Astrocyte (in vitro differentiated cells and primary cell): ENCODE data around the gene DYRK1A. TPM values are rescaled to one million over a fixed set of nuclear protein-coding genes. Genes with fewer than 3 reads are reported as not detected.

Experiments used
- DNase-seq: peaks from one replicate; pipeline ENCODE4 v3.0.0-alpha.2; 2010; ENCODE audit warnings: low read depth
- FAIRE-seq: peaks from 2 replicates; lab custom pipeline; 2011; peaks lifted over from hg19 to GRCh38; lab: Jason Lieb, UNC
- H2AFZ ChIP-seq: 2 replicates; pipeline ENCODE4 v1.6.0; 2012; ENCODE audit warnings: low read depth, low read length, inconsistent platforms
- H3K27ac ChIP-seq: 2 replicates; pipeline ENCODE4 v1.5.1; 2011; ENCODE audit warnings: low read depth, low read length, inconsistent platforms
- H3K27me3 ChIP-seq: 2 replicates; pipeline ENCODE4 v1.6.0; 2011; ENCODE audit warnings: low read length, inconsistent platforms; ENCODE audit not compliant: insufficient read depth
- H3K36me3 ChIP-seq: 2 replicates; pipeline ENCODE4 v1.5.1; 2011; ENCODE audit warnings: low read length, inconsistent platforms; ENCODE audit not compliant: insufficient read depth
- H3K4me1 ChIP-seq: 2 replicates; pipeline ENCODE4 v1.5.1; 2011; ENCODE audit warnings: low read length, inconsistent platforms; ENCODE audit not compliant: insufficient read depth
- H3K4me2 ChIP-seq: 2 replicates; pipeline ENCODE4 v1.6.0; 2012; ENCODE audit warnings: low read length, inconsistent platforms
- H3K4me3 ChIP-seq: 2 replicates; pipeline ENCODE4 v1.5.1; 2011; ENCODE audit warnings: low read depth, mild to moderate bottlenecking, low read length, inconsistent platforms; ENCODE audit not compliant: insufficient read depth
- H3K79me2 ChIP-seq: 2 replicates; pipeline ENCODE4 v1.6.0; 2012; ENCODE audit warnings: mild to moderate bottlenecking, low read length, inconsistent platforms; ENCODE audit not compliant: insufficient read depth
- H3K9ac ChIP-seq: 2 replicates; pipeline ENCODE4 v1.6.0; 2012; ENCODE audit warnings: mild to moderate bottlenecking, low read length, inconsistent platforms
- H3K9me3 ChIP-seq: 2 replicates; pipeline ENCODE4 v1.5.1; 2012; ENCODE audit warnings: low read depth, mild to moderate bottlenecking, low read length, inconsistent platforms; ENCODE audit not compliant: insufficient read depth
- H4K20me1 ChIP-seq: 2 replicates; pipeline ENCODE4 v1.6.0; 2012; ENCODE audit warnings: low read length, inconsistent platforms; ENCODE audit not compliant: insufficient read depth
- H3K27ac Mint-ChIP-seq: one replicate; pipeline ENCODE4 v1.8.0; 2021; ENCODE audit warnings: mild to moderate bottlenecking, mixed read lengths; ENCODE audit not compliant: unreplicated experiment
- H3K27me3 Mint-ChIP-seq: one replicate; pipeline ENCODE4 v1.8.0; 2021; ENCODE audit warnings: low read depth, mixed read lengths; ENCODE audit not compliant: unreplicated experiment
- H3K36me3 Mint-ChIP-seq: one replicate; pipeline ENCODE4 v1.8.0; 2021; ENCODE audit warnings: low read depth, mixed read lengths; ENCODE audit not compliant: unreplicated experiment
- H3K4me1 Mint-ChIP-seq: one replicate; pipeline ENCODE4 v1.8.0; 2021; ENCODE audit warnings: low read depth, mixed read lengths; ENCODE audit not compliant: unreplicated experiment
- H3K4me3 Mint-ChIP-seq: one replicate; pipeline ENCODE4 v1.8.0; 2021; ENCODE audit warnings: mild to moderate bottlenecking, moderate library complexity, mixed read lengths; ENCODE audit not compliant: unreplicated experiment
- H3K9me3 Mint-ChIP-seq: one replicate; pipeline ENCODE4 v1.8.0; 2021; ENCODE audit warnings: mild to moderate bottlenecking, mixed read lengths; ENCODE audit not compliant: unreplicated experiment
- CTCF ChIP-seq: IDR thresholded peaks from 2 replicates; pipeline ENCODE4 v1.5.1; 2011; ENCODE audit warnings: low read depth, mild to moderate bottlenecking, inconsistent platforms, low read length, moderate library complexity; ENCODE audit not compliant: insufficient read depth
- EZH2 ChIP-seq: IDR thresholded peaks from 2 replicates; pipeline ENCODE4 v1.6.1; 2012; ENCODE audit warnings: mild to moderate bottlenecking, low read length, inconsistent platforms; ENCODE audit not compliant: insufficient read depth
- total RNA-seq: library from RNA; stranded (reverse); gene quantifications from 2 replicates; pipeline ENCODE4 v1.2.1, GENCODE V29; 2021

The DYRK1A gene
- total RNA-seq, 1 donor from 2014 or later = 44.6 TPM

- Histone ChIP-seq H4K20me1 (peaks cover 68% of the 10 kb centered on the region), H3K79me2 (peaks cover 92% of the 10 kb centered on the region), H3K9ac (no peak overlapping the region), H3K4me1 (no peaks in the 10 kb centered on the region), H3K4me2 (no peak overlapping the region), H3K27ac (no peak overlapping the region), H3K36me3 (peaks cover 6% of the 10 kb centered on the region), H3K9me3 (no peaks in the 10 kb centered on the region), H3K27me3 (no peaks in the 10 kb centered on the region), H3K4me3 (no peak overlapping the region), H2AFZ (no peak overlapping the region)
- Mint-ChIP-seq H3K4me3 (no peak overlapping the region), H3K27me3 (no peaks in the 10 kb centered on the region), H3K9me3 (no peaks in the 10 kb centered on the region), H3K4me1 (peaks cover 16% of the 10 kb centered on the region), H3K36me3 (peaks cover 5% of the 10 kb centered on the region), H3K27ac (no peak overlapping the region)
- DNase-seq (no peak), FAIRE-seq (peak; percentile 26)
- TF ChIP-seq EZH2 = no peak
- no peak for TF ChIP-seq CTCF
Observed at GRCh38 chr21:37475186-37475868, 108.8 kb downstream of the DYRK1A start.

GRCh38 chr21:37478794-37479193, 112.2 kb downstream of the DYRK1A start:
- FAIRE-seq (no peak), DNase-seq (no peak)
- H3K27me3 Mint-ChIP-seq = no peaks in the 10 kb centered on the region
- TF ChIP-seq EZH2 = no peak
- no peak for TF ChIP-seq CTCF
- peaks cover 16% of the 10 kb centered on the region for H3K4me1 Mint-ChIP-seq
- Histone ChIP-seq H3K9me3 (no peaks in the 10 kb centered on the region), H3K4me2 (no peak overlapping the region), H3K27ac (no peak overlapping the region), H2AFZ (no peak overlapping the region), H3K27me3 (no peaks in the 10 kb centered on the region), H3K79me2 (peaks cover 62% of the 10 kb centered on the region), H3K4me3 (no peak overlapping the region), H4K20me1 (peaks cover 39% of the 10 kb centered on the region), H3K4me1 (no peaks in the 10 kb centered on the region), H3K36me3 (peaks cover 12% of the 10 kb centered on the region), H3K9ac (no peak overlapping the region)
- H3K27ac Mint-ChIP-seq = no peak overlapping the region
- H3K36me3 Mint-ChIP-seq = peaks cover 12% of the 10 kb centered on the region
- H3K4me3 Mint-ChIP-seq = no peak overlapping the region
- H3K9me3 Mint-ChIP-seq = no peaks in the 10 kb centered on the region

- no peaks in the 10 kb centered on the region for H3K9me3 Mint-ChIP-seq
- DNase-seq = no peak
Observed at GRCh38 chr21:37483776-37484175, 117.2 kb downstream of the DYRK1A start.

More at GRCh38 chr21:37483776-37484175, 117.2 kb downstream of the DYRK1A start:
- no peak overlapping the region for H3K9ac ChIP-seq
- no peak for TF ChIP-seq CTCF
- no peak for TF ChIP-seq EZH2
- Mint-ChIP-seq H3K27me3 (no peaks in the 10 kb centered on the region), H3K4me3 (no peak overlapping the region), H3K27ac (no peak overlapping the region), H3K4me1 (peaks cover 5% of the 10 kb centered on the region), H3K36me3 (peaks cover 8% of the 10 kb centered on the region)
- FAIRE-seq = no peak
- peaks cover 14% of the 10 kb centered on the region for H3K36me3 ChIP-seq
- H3K4me3 ChIP-seq = no peak overlapping the region
- H4K20me1 ChIP-seq = peaks cover 4% of the 10 kb centered on the region
- H3K27me3 ChIP-seq = no peaks in the 10 kb centered on the region
- no peak overlapping the region for H2AFZ ChIP-seq
- no peak overlapping the region for H3K4me2 ChIP-seq
- no peaks in the 10 kb centered on the region for H3K9me3 ChIP-seq
- H3K4me1 ChIP-seq = no peaks in the 10 kb centered on the region
- peaks cover 15% of the 10 kb centered on the region for H3K79me2 ChIP-seq
- no peak overlapping the region for H3K27ac ChIP-seq
